GM12873 (cell line): ENCODE measurements around the gene PRR15.

ENCODE experiments used
- TF ChIP-seq, protein P1 (sequence below): IDR thresholded peaks from 2 replicates; pipeline ENCODE4 v1.5.1; 2012; ENCODE audit warnings: low read depth, mild to moderate bottlenecking, moderate library complexity, low read length, control low read depth; ENCODE audit not compliant: insufficient read depth; ENCODE audit errors: missing control alignments

Gene PRR15

GRCh38 chr7:29572558-29572957, 8.9 kb downstream of the PRR15 start:
- TF ChIP-seq, protein P1, sequence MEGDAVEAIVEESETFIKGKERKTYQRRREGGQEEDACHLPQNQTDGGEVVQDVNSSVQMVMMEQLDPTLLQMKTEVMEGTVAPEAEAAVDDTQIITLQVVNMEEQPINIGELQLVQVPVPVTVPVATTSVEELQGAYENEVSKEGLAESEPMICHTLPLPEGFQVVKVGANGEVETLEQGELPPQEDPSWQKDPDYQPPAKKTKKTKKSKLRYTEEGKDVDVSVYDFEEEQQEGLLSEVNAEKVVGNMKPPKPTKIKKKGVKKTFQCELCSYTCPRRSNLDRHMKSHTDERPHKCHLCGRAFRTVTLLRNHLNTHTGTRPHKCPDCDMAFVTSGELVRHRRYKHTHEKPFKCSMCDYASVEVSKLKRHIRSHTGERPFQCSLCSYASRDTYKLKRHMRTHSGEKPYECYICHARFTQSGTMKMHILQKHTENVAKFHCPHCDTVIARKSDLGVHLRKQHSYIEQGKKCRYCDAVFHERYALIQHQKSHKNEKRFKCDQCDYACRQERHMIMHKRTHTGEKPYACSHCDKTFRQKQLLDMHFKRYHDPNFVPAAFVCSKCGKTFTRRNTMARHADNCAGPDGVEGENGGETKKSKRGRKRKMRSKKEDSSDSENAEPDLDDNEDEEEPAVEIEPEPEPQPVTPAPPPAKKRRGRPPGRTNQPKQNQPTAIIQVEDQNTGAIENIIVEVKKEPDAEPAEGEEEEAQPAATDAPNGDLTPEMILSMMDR, result no peak

DNA sequence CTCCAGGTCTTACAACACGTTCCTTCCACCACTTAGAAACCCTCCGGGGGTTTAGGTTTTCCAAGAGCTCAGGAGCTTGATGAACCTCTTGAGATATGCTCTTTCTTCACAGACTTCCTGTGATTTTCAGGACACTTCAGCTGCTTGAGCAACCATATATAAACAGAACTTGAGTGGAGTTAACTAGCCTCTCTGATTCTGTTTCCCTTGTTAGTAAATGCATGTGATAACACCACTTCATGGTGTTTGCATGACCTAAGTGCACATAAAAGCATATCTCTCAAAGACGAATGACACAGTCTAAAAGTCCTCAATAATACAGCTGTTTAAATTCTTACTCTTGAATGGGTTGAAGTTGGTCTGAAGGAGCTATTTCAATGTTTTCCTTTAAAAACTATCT, 9.9 kb downstream of the PRR15 start:
- TF ChIP-seq, protein P1, result no peak

DNA sequence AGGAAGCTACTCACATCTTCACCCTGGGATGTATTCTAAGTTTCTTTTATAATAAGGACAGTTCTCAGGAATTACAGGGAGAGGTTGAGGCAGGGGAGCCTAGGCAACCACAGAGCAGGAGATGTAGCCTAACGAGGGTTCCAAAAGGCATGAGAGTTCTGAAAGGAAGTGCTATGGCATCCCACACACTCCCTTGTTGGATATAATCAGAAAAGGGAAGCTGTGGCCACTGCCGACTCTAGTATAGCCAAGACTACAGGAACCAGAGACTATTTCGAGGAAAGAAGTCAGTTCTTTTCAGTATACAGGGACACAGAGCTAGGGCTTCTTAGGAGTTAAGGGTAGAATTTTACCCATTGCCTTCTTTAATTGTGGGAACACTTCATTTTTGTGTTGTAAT, 11.0 kb downstream of the PRR15 start:
- TF ChIP-seq, protein P1, result no peak

GRCh38 chr7:29587195-29587808, 23.7 kb downstream of the PRR15 start:
- TF ChIP-seq, protein P1, result no peak

- TF ChIP-seq, protein P1, result peak; percentile 2
These were observed 24.6 kb downstream of the PRR15 start for GRCh38 chr7:29588212-29588611.

GRCh38 chr7:29588900-29589696, 25.5 kb downstream of the PRR15 start:
- TF ChIP-seq, protein P1, result peak; percentile 98

DNA sequence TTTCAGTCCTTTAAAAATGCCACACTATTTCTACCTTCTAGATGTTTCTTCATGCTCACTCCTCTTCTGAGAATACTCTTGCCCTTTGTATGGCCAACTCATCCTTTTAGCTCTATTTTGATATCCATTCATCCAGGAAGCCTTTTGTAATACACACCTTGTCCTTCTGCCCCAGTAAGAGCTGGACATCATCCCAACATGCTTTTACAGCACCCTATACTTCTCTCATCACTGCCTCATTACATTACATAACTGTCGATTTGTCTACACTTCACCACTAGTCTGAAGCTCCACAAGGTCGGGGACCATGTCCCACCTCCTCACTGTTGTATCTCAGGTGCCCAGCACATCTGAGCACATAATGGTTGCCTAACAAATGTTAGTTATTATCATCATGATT, 29.2 kb downstream of the PRR15 start:
- TF ChIP-seq, protein P1, result no peak
